ENCODE data around the gene GJB4. TPM values are rescaled to one million over a fixed set of nuclear protein-coding genes. Genes with fewer than 3 reads are reported as not detected.

The GJB4 gene
- total and polyA plus RNA-seq, 2 donors (not counting 1 experiment from before 2014, with no cell fraction given) = not detected

DNA sequence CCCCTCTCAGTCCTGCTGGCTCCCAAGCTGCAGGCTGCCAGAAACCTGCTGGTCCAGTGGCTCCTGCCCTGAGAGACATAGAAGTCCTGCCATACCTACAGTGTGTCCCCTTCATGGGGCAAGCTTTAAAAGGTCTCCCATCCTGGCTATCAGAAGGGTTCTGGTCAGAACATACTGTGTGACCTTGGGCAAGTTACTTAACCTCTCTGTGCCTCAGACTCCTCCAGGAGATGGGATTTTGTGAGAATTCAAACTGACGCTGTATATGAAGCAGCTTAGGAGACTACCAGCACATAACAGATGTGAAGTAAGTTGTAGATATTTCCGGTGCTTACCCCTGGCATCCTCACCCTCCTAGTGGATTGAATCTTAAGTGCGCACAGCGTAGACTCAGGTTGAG, 13.4 kb upstream of the GJB4 start:
- H3K36me3 ChIP-seq (replicated peaks in 1 of 2; ENCODE audit: control extremely low read depth in 1 of 2, control insufficient read depth in 1 of 2, extremely low read depth in 1 of 2, insufficient read depth in 2 of 2, low read length in 1 of 2) = no peaks in the 10 kb centered on the region
- TF ChIP-seq, protein P1, sequence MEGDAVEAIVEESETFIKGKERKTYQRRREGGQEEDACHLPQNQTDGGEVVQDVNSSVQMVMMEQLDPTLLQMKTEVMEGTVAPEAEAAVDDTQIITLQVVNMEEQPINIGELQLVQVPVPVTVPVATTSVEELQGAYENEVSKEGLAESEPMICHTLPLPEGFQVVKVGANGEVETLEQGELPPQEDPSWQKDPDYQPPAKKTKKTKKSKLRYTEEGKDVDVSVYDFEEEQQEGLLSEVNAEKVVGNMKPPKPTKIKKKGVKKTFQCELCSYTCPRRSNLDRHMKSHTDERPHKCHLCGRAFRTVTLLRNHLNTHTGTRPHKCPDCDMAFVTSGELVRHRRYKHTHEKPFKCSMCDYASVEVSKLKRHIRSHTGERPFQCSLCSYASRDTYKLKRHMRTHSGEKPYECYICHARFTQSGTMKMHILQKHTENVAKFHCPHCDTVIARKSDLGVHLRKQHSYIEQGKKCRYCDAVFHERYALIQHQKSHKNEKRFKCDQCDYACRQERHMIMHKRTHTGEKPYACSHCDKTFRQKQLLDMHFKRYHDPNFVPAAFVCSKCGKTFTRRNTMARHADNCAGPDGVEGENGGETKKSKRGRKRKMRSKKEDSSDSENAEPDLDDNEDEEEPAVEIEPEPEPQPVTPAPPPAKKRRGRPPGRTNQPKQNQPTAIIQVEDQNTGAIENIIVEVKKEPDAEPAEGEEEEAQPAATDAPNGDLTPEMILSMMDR (IDR thresholded peaks at IDR 0.05) = no peak
- no peak for TF ChIP-seq EZH2 (IDR thresholded peaks at IDR 0.05; ENCODE audit: borderline replicate concordance, insufficient read depth, low read depth, low read length, poor library complexity, severe bottlenecking)
- H4K20me1 ChIP-seq (ENCODE audit: control insufficient read depth, insufficient read depth, low read length, poor library complexity, severe bottlenecking) = no peaks in the 10 kb centered on the region
- WGBS (ENCODE audit: insufficient coverage) = 93% methylated on average over 3 of the region's 4 CpGs
- H3K27me3 ChIP-seq (replicated peaks in 1 of 4; ENCODE audit: control extremely low read depth in 1 of 4, control insufficient read depth in 3 of 4, insufficient read depth in 4 of 4, low read length in 3 of 4) = peaks cover 0 to 8% (median 0%) of the 10 kb centered on the region in 4 experiments
- intact Hi-C loops (cut with micrococcal nuclease) = no loop called here
- no peak for ATAC-seq (ENCODE audit: low read depth)
- no peak overlapping the region for H3K4me2 ChIP-seq (replicated peaks; ENCODE audit: low read depth, low read length, poor library complexity, severe bottlenecking)
- no peak overlapping the region for H3K4me3 ChIP-seq (ENCODE audit: control extremely low read depth in 1 of 5, extremely low read depth in 1 of 5, insufficient read depth in 1 of 5, low read depth in 2 of 5, low read length in 4 of 5)
- Mint-ChIP-seq H3K27me3 (peaks cover 16% of the 10 kb centered on the region), H3K4me3 (no peak overlapping the region), H3K9me3 (ENCODE audit: insufficient read depth) (no peaks in the 10 kb centered on the region), H3K4me1 (peaks cover 4% of the 10 kb centered on the region), H3K27ac (no peak overlapping the region)
- no peaks in the 10 kb centered on the region for H3K79me2 ChIP-seq (ENCODE audit: control insufficient read depth, insufficient read depth, low read length)
- DNase-seq = no peak
- H3K27ac ChIP-seq (ENCODE audit: low read length in 2 of 2) = no peak overlapping the region
- ChIA-PET CTCF (interaction anchor here (2.0 kb wide), 1 partner anchor 1113 kb away, joined by 6 read pairs; no protein-coding TSS in a partner anchor), POLR2A (no interaction called here)
- H3K9ac ChIP-seq (ENCODE audit: low read length) = no peak overlapping the region
- no peak overlapping the region for H2AFZ ChIP-seq (ENCODE audit: insufficient read depth, low read depth, low read length, poor library complexity, severe bottlenecking)
- H3K9me3 ChIP-seq (ENCODE audit: control extremely low read depth in 1 of 3, control insufficient read depth in 2 of 3, insufficient read depth in 1 of 3, low read length in 2 of 3) = no peaks in the 10 kb centered on the region
- peaks cover 0 to 5% of the 10 kb centered on the region in 2 donors for H3K4me1 ChIP-seq (ENCODE audit: control insufficient read depth in 2 of 2, insufficient read depth in 2 of 2, low read length in 2 of 2)

DNA sequence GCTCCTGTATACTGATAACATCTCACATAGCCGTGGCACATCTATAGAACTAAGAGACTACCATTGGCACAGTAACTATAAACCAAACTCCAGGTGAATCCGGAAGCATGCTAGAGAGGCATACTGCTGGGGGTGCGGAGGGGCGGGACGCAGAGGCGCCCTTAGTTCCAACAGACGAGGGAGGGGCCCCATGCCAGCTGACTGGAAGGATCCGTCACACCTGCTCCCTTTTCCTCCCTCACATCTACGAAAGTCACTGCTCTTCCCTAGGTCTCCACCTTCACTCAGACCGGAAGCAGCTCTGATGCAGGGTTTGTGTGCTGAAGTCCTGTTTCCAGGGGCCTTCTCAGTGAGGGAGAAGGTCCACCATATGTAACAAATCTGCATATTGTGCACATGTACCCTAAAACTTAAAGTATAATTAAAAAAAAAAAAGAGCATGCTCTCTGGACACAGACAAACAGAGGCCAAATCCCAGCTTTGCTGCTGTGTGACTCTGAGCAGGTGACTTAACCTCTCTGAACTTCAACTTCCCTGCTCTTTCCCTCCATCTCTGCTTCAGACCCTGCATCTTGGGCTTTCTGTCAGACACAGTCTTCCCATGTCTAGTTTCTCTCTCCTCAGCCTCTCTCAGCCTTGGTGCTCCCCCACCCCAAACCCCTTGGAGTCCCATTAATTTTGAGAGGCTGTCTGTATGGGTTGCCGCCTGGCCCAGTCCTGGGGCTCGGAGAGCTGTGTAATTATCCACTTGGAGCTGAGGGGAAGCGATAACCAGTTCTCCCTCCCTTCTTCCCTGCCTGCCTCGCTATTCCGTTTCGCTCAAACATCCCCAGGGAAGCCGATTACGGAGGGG, 12.5 kb upstream of the GJB4 start:
- WGBS (ENCODE audit: insufficient coverage) = 89% methylated on average over 8 of the region's 18 CpGs
- no peaks in the 10 kb centered on the region for H4K20me1 ChIP-seq (ENCODE audit: control insufficient read depth, insufficient read depth, low read length, poor library complexity, severe bottlenecking)
- peaks cover 0 to 6% (median 0%) of the 10 kb centered on the region in 4 experiments for H3K27me3 ChIP-seq (replicated peaks in 1 of 4; ENCODE audit: control extremely low read depth in 1 of 4, control insufficient read depth in 3 of 4, insufficient read depth in 4 of 4, low read length in 3 of 4)
- no peak for ATAC-seq (ENCODE audit: low read depth)
- no peak for TF ChIP-seq EZH2 (IDR thresholded peaks at IDR 0.05; ENCODE audit: borderline replicate concordance, insufficient read depth, low read depth, low read length, poor library complexity, severe bottlenecking)
- DNase-seq = no peak
- H3K36me3 ChIP-seq (replicated peaks in 1 of 2; ENCODE audit: control extremely low read depth in 1 of 2, control insufficient read depth in 1 of 2, extremely low read depth in 1 of 2, insufficient read depth in 2 of 2, low read length in 1 of 2) = no peaks in the 10 kb centered on the region
- intact Hi-C loops (cut with micrococcal nuclease) = no loop called here
- POLR2A ChIA-PET = no interaction called here
- H3K9ac ChIP-seq (ENCODE audit: low read length) = no peak overlapping the region
- Mint-ChIP-seq H3K27me3 (peaks cover 14% of the 10 kb centered on the region), H3K4me1 (peaks cover 4% of the 10 kb centered on the region), H3K9me3 (ENCODE audit: insufficient read depth) (no peaks in the 10 kb centered on the region), H3K4me3 (no peak overlapping the region), H3K27ac (no peak overlapping the region)
- H3K79me2 ChIP-seq (ENCODE audit: control insufficient read depth, insufficient read depth, low read length) = no peaks in the 10 kb centered on the region
- H3K27ac ChIP-seq (ENCODE audit: low read length in 2 of 2) = no peak overlapping the region
- CTCF ChIA-PET = interaction anchor here (2.0 kb wide), 1 partner anchor 1114 kb away, joined by 6 read pairs; no protein-coding TSS in a partner anchor
- no peaks in the 10 kb centered on the region for H3K9me3 ChIP-seq (ENCODE audit: control extremely low read depth in 1 of 3, control insufficient read depth in 2 of 3, insufficient read depth in 1 of 3, low read length in 2 of 3)
- no peak overlapping the region for H3K4me2 ChIP-seq (replicated peaks; ENCODE audit: low read depth, low read length, poor library complexity, severe bottlenecking)
- peaks cover 0 to 5% of the 10 kb centered on the region in 2 donors for H3K4me1 ChIP-seq (ENCODE audit: control insufficient read depth in 2 of 2, insufficient read depth in 2 of 2, low read length in 2 of 2)
- no peak overlapping the region for H2AFZ ChIP-seq (ENCODE audit: insufficient read depth, low read depth, low read length, poor library complexity, severe bottlenecking)
- no peak overlapping the region for H3K4me3 ChIP-seq (ENCODE audit: control extremely low read depth in 1 of 5, extremely low read depth in 1 of 5, insufficient read depth in 1 of 5, low read depth in 2 of 5, low read length in 4 of 5)

Measured in B cell (primary cell).